Heart right ventricle (tissue), 16 donors: ENCODE results near the gene DIPK2B. TPM values are rescaled to one million over a fixed set of nuclear protein-coding genes. Genes with fewer than 3 reads are reported as not detected.

Experiments
- ATAC-seq, 8 donors: fragments of 200-7000 bp; cut with Tn5 transposase; one replicate each; pipeline ENCODE4 v1.9.1; 2020; ENCODE audit warnings: mild to moderate bottlenecking in 8 of 8, moderate library complexity in 8 of 8, moderate number of reproducible peaks in 1 of 8
- DNase-seq, 2 donors: peaks; one replicate each; pipeline ENCODE4 v3.0.0-alpha.2; 2020
- H3K27ac ChIP-seq, 10 donors: fragments of 200-600 bp; sonication (generic) in 2 of 10; one replicate each; pipeline versions ENCODE4 v1.5.0 to v1.8.0; 2020 to 2022; ENCODE audit warnings: mild to moderate bottlenecking in 3 of 10
- H3K27me3 ChIP-seq, 7 donors: fragments of 200-600 bp; one replicate each; pipeline ENCODE4 v1.8.0; 2021 to 2022; ENCODE audit warnings: mild to moderate bottlenecking in 2 of 7
- H3K36me3 ChIP-seq, 9 donors: fragments of 200-600 bp; sonication (generic) in 1 of 9; one replicate each; pipeline versions ENCODE4 v1.5.0 to v1.8.0; 2020 to 2022; ENCODE audit warnings: mild to moderate bottlenecking in 2 of 9
- H3K4me1 ChIP-seq, 9 donors: fragments of 200-600 bp; sonication (generic) in 1 of 9; one replicate each; pipeline versions ENCODE4 v1.5.0 to v1.8.0; 2020 to 2022; ENCODE audit warnings: mild to moderate bottlenecking in 4 of 9
- H3K4me3 ChIP-seq, 10 donors: fragments of 200-600 bp; sonication (generic) in 2 of 10; one replicate each; pipeline versions ENCODE4 v1.5.0 to v1.8.0; 2020 to 2022; ENCODE audit warnings: mild to moderate bottlenecking in 7 of 10, moderate library complexity in 2 of 10
- H3K9me3 ChIP-seq, 11 donors: fragments of 200-600 bp in 10 of 11; sonication (generic) in 2 of 11; one replicate each; pipeline versions ENCODE4 v1.5.0 to v1.8.0; 2013 to 2022; ENCODE audit warnings: mild to moderate bottlenecking in 2 of 11, control low read depth in 1 of 11, moderate library complexity in 1 of 11
- CTCF ChIP-seq, 9 donors: fragments of 200-600 bp; sonication (generic) in 2 of 9; IDR thresholded peaks; one replicate each; pipeline versions ENCODE4 v1.5.0 to v1.8.0; 2021 to 2022; ENCODE audit warnings: antibody characterized with exemption in 9 of 9, mild to moderate bottlenecking in 5 of 9, moderate library complexity in 1 of 9
- WGBS, 2 donors: extraction: QIAGEN DNeasy Blood & Tissue Kit; methylation state at CpG; one replicate each; pipeline ENCODE4 v1.1.7; 2013; ENCODE audit warnings: inconsistent platforms in 1 of 2; 5-methylcytosine and 5-hydroxymethylcytosine counted together
- intact Hi-C, 10 donors: fragments of 100-400 bp; cut with DNase I; formaldehyde crosslinking; loops; one replicate each; pipeline versions ENCODE4 v1.11.1 to v1.14.2; 2022
- polyA plus RNA-seq, 2 donors: library from polyadenylated mRNA; stranded (reverse); fragments of 200-250 nt; gene quantifications; one replicate each; pipeline ENCODE4 v1.2.3, GENCODE V29; 2013
- total RNA-seq, 10 donors: library from RNA; stranded (reverse); fragmentation: NEBNext Ultra II Directional in 3 of 10; extraction: Animal tissue kit (Norgen Biotek cat#: 25700) in 3 of 10; gene quantifications; one replicate each; pipeline versions ENCODE4 v1.2.1 to v1.2.4, GENCODE V29; 2021 to 2023
- donor health status: Arrhythmogenic right ventricular cardiomyopathy.
- donor health status: ischemic (EF 13 %, LVEDD 7.1; RV severe dilation, severe dysfunction).
- donor health status: healthy with polysubstance abuse.
- donor health status: DM: no; HTN: yes; CAD: no.
- donor health status: DM: no; HTN: no; CAD: no.
- donor health status: ischemic (EF 25% LVEDD 6.9; RV normal size, moderate dysfunction).
- donor health status: ischemic (EF 25% LVEDD 5.7; RV mildly dilated, moderate dysfunction).
- donor health status: healthy.
- donor health status: DM: yes; HTN: yes; CAD: no.
- donor health status: Ischemic cardiomyopathy.
- donor health status: ischemic (EF 35%, LVEDD 5.7; RV mildly dilated, moderate dysfunction).
- donor health status: nonischemic (EF 11% LVEDD 7.7; RV severe dilation, severe dysfunction).
- donor health status: DM: yes; HTN: yes; CAD: no.
- donor health status: PGD.
- donor health status: ischemic (EF 29% LVEDD 5.4; RV normal size, mild dysfunction).
- donor health status: nonischemic (EF 23%, LVEDD 6.1; RV moderate dilation, normal function).

The DIPK2B gene
- total and polyA plus RNA-seq, 12 donors: 9.3 to 31.7 (median 16.1) TPM

- H3K9me3 ChIP-seq: no peaks in the 10 kb centered on the region
- H3K4me1 ChIP-seq: peaks cover 0 to 18% (median 3%) of the 10 kb centered on the region in 9 donors
- peak overlapping the region in 6 of 10 donors; percentile 7 to 83 (median 64) for H3K27ac ChIP-seq
- ATAC-seq (no peak), DNase-seq (no peak)
- peaks cover 0 to 77% (median 0%) of the 10 kb centered on the region in 7 donors for H3K27me3 ChIP-seq
- H3K4me3 ChIP-seq: peak overlapping the region in 4 of 10 donors; percentile 46 to 54 (median 48)
- intact Hi-C loops: no loop called here
- TF ChIP-seq CTCF (IDR thresholded peaks at IDR 0.05): no peak
- H3K36me3 ChIP-seq: no peaks in the 10 kb centered on the region
- 59 to 63% methylated on average over 2 of the region's 2 CpGs for WGBS, 2 donors
These were observed 4.0 kb downstream of the DIPK2B start for GRCh38 chrX:45196701-45197100.

DNA sequence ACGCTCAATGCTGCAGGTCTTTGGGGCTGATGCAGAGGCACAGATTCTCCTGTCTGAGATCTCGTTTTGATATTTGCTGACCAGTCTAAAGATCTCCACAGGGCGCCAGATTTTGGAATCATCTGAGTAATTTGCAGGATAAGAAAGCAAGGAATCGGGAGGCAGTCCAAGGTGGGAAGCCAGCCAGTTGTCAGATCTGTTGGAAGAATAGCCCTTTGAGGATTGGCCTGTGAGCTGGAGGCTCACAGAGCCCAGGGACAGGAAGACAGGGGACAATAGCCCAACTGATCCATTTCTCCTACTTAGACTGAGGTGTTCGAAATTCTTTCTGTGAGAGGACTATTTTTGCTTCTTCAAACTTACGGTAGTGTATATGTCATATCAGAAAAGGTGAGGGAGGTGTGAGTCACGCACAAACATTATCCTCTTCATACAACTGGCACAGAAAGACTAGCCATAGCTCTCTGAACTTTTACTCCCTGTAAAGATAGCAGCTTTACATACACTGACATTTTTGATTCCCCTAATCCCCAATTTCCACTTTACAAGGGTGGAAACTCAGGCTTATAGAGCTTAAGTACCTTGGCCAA, 8.8 kb downstream of the DIPK2B start:
- peaks cover 0 to 28% (median 7%) of the 10 kb centered on the region in 9 donors for H3K4me1 ChIP-seq
- no peak overlapping the region for H3K4me3 ChIP-seq
- peak in 4 of 8 donors; percentile 24 to 56 (median 49) for ATAC-seq
- no peaks in the 10 kb centered on the region for H3K9me3 ChIP-seq
- WGBS, 2 donors: 47 to 68% methylated on average over 7 of the region's 7 CpGs
- no peak for TF ChIP-seq CTCF (IDR thresholded peaks at IDR 0.05)
- peaks cover 0 to 58% (median 0%) of the 10 kb centered on the region in 7 donors for H3K27me3 ChIP-seq
- H3K27ac ChIP-seq: peak overlapping the region in 5 of 10 donors; percentile 7 to 51 (median 42)
- peak; percentile 11 to 14 for DNase-seq
- intact Hi-C loops: no loop called here
- H3K36me3 ChIP-seq: peaks cover 0 to 2% (median 0%) of the 10 kb centered on the region in 9 donors

DNA sequence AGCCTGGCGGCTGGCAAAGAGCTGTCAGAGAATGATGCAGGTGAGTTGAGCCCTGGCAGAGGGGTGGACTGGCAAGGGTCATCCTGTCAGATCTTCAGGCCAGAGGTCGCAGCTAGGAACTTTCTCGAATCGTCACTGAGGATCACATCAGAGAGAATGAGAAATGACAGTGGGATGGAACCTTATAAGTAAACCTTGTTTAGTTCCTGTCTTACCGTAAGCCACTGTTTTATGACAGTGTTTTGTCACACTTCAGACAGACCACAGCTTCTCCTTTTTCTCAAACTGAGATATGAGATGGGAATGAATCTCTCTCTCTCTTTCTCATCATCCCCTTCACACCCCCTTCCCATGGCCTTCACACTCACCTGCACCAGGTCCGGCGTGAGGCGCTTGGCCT, 9.3 kb downstream of the DIPK2B start:
- 69 to 88% methylated on average over 8 of the region's 8 CpGs for WGBS, 2 donors
- no peak for TF ChIP-seq CTCF (IDR thresholded peaks at IDR 0.05)
- Histone ChIP-seq H3K36me3 (peaks cover 0 to 2% (median 0%) of the 10 kb centered on the region in 9 donors), H3K9me3 (no peaks in the 10 kb centered on the region), H3K4me1 (peaks cover 0 to 32% (median 9%) of the 10 kb centered on the region in 9 donors), H3K27me3 (peaks cover 0 to 53% (median 0%) of the 10 kb centered on the region in 7 donors), H3K27ac (peak overlapping the region in 3 of 10 donors; percentile 26 to 61 (median 55)), H3K4me3 (no peak overlapping the region)
- no peak for ATAC-seq
- intact Hi-C loops: no loop called here
- DNase-seq: no peak

- peak overlapping the region in 6 of 10 donors; percentile 45 to 53 (median 50) for H3K4me3 ChIP-seq
- intact Hi-C loops: loop anchor here in 3 of 10 donors (5.0 to 10.0 kb wide), 3 partner anchors 115 to 1233 kb away; no protein-coding TSS in a partner anchor
These were observed 12.9 kb downstream of the DIPK2B start for GRCh38 chrX:45187731-45188130.

More at GRCh38 chrX:45187731-45188130, 12.9 kb downstream of the DIPK2B start:
- ATAC-seq: peak in 1 of 8 donors; percentile 10
- peaks cover 0 to 2% (median 0%) of the 10 kb centered on the region in 9 donors for H3K36me3 ChIP-seq
- no peak for DNase-seq
- peaks cover 0 to 28% (median 8%) of the 10 kb centered on the region in 9 donors for H3K4me1 ChIP-seq
- peaks cover 0 to 36% (median 0%) of the 10 kb centered on the region in 7 donors for H3K27me3 ChIP-seq
- TF ChIP-seq CTCF (IDR thresholded peaks at IDR 0.05): no peak
- peak overlapping the region in 5 of 10 donors; percentile 15 to 52 (median 25) for H3K27ac ChIP-seq
- H3K9me3 ChIP-seq: no peaks in the 10 kb centered on the region
- 28 to 32% methylated on average over 6 of the region's 6 CpGs for WGBS, 2 donors
